HepG2 (cell line): ENCODE measurements around the gene SCAMP3. TPM values are rescaled to one million over a fixed set of nuclear protein-coding genes. Genes with fewer than 3 reads are reported as not detected.

Experiments used
- ELF4 ChIP-seq: sonication (generic); formaldehyde crosslinking; IDR thresholded peaks from 2 replicates; pipeline ENCODE4 v1.5.0; 2020; ENCODE audit warnings: missing genetic modification reagents, mild to moderate bottlenecking, moderate library complexity, borderline replicate concordance
- FOSL2 ChIP-seq: sonication (generic); formaldehyde crosslinking; IDR thresholded peaks from 2 replicates; pipeline ENCODE4 v1.4.0; 2020; ENCODE audit warnings: missing genetic modification reagents
- IKZF4 ChIP-seq: sonication (generic); formaldehyde crosslinking; IDR thresholded peaks from 2 replicates; pipeline ENCODE4 v1.5.1; 2020; ENCODE audit warnings: borderline replicate concordance, mild to moderate bottlenecking, low read depth, missing genetic modification reagents; ENCODE audit errors: not compliant biosample characterization
- ISX ChIP-seq: sonication (generic); formaldehyde crosslinking; conservative IDR thresholded peaks from 2 replicates; pipeline ENCODE4 v1.5.0; 2020; ENCODE audit warnings: missing genetic modification reagents
- MXI1 ChIP-seq: IDR thresholded peaks from 3 replicates; pipeline ENCODE4 v1.6.1; 2012; ENCODE audit warnings: low read depth, low read length, inconsistent platforms, borderline replicate concordance
- NFKBIZ ChIP-seq: IDR thresholded peaks from 2 replicates; pipeline ENCODE4 v1.6.1; 2018; ENCODE audit warnings: missing genetic modification reagents, missing compliant biosample characterization
- RFX1 ChIP-seq: fragments of 450-650 bp; IDR thresholded peaks from 2 replicates; pipeline ENCODE4 v1.6.1; 2017
- SALL1 ChIP-seq: sonication (generic); formaldehyde crosslinking; IDR thresholded peaks from 2 replicates; pipeline ENCODE4 v1.8.0; 2022; ENCODE audit warnings: mild to moderate bottlenecking, missing genetic modification reagents
- SUZ12 ChIP-seq: fragments of 150-350 bp; IDR thresholded peaks from 2 replicates; pipeline ENCODE4 v1.6.1; 2014; ENCODE audit warnings: low read depth, low read length
- ZBTB7B ChIP-seq: sonication (generic); formaldehyde crosslinking; IDR thresholded peaks from 2 replicates; pipeline ENCODE4 v1.4.0; 2020; ENCODE audit warnings: missing genetic modification reagents
- ZNF230 ChIP-seq: sonication (generic); formaldehyde crosslinking; IDR thresholded peaks from 2 replicates; pipeline ENCODE4 v1.4.0; 2020; ENCODE audit warnings: mild to moderate bottlenecking, missing genetic modification reagents
- ZNF564 ChIP-seq: sonication (generic); formaldehyde crosslinking; IDR thresholded peaks from 2 replicates; pipeline ENCODE4 v1.8.1; 2023; ENCODE audit warnings: mild to moderate bottlenecking, missing genetic modification reagents
- ZNF879 ChIP-seq: sonication (generic); formaldehyde crosslinking; IDR thresholded peaks from 2 replicates; pipeline ENCODE4 v1.8.1; 2023; ENCODE audit warnings: missing genetic modification reagents
- polyA plus RNA-seq, 8 experiments: library from polyadenylated mRNA; depleted of rRNA in 3 of 8; stranded (reverse) in 7 of 8; unstranded in 1 of 8; fragments of >200 nt; fragmentation: Illumina TruSeq in 4 of 8; extraction: Trizol in 4 of 8; gene quantifications; 2 replicates each; pipeline versions ENCODE4 v1.2.1 to v1.2.3, GENCODE V29; 2011 to 2016; ENCODE audit warnings: low read depth in 4 of 8, missing spikeins in 1 of 8, mixed read lengths in 1 of 8; ENCODE audit not compliant: insufficient read depth in 1 of 8
- total RNA-seq, 5 experiments: library from RNA; depleted of rRNA; stranded (reverse); fragments of >200 nt; fragmentation: Illumina TruSeq; extraction: Trizol; gene quantifications; 2 replicates each; pipeline ENCODE4 v1.2.3, GENCODE V29; 2016; ENCODE audit warnings: low read depth in 1 of 5
- TF ChIP-seq, protein P1 (sequence below): IDR thresholded peaks from 2 replicates; pipeline ENCODE4 v1.6.1; 2016; ENCODE audit warnings: low read depth, control low read depth
- TF ChIP-seq, protein P2 (sequence below): IDR thresholded peaks from 2 replicates; pipeline ENCODE4 v1.6.1; 2018; ENCODE audit warnings: missing genetic modification reagents, mild to moderate bottlenecking, missing compliant biosample characterization
- TF ChIP-seq, protein P3 (sequence below): sonication (generic); formaldehyde crosslinking; IDR thresholded peaks from 2 replicates; pipeline ENCODE4 v1.5.0; 2020; ENCODE audit warnings: mild to moderate bottlenecking, low read depth, missing genetic modification reagents, borderline replicate concordance
- TF ChIP-seq, protein P4 (sequence below): sonication (generic); formaldehyde crosslinking; IDR thresholded peaks from 2 replicates; pipeline ENCODE4 v1.4.0; 2020; ENCODE audit warnings: missing genetic modification reagents
- TF ChIP-seq, protein P5 (sequence below): IDR thresholded peaks from 2 replicates; pipeline ENCODE4 v1.6.1; 2016; ENCODE audit warnings: low read depth
- TF ChIP-seq, protein P6 (sequence below), 2 experiments: sonication (generic) in 1 of 2; formaldehyde crosslinking in 1 of 2; IDR thresholded peaks; 2 replicates each; pipeline versions ENCODE4 v1.4.0 to v1.6.1; 2018 to 2020; ENCODE audit warnings: missing genetic modification reagents in 2 of 2, borderline replicate concordance in 1 of 2, low read depth in 1 of 2, mild to moderate bottlenecking in 1 of 2, missing biosample characterization in 1 of 2

The SCAMP3 gene
- total and polyA plus RNA-seq, 2 of the 13 experiments (the other 11 are each of a cell fraction or from before 2014, with no cell fraction given): 46.8 to 83.3 TPM

DNA sequence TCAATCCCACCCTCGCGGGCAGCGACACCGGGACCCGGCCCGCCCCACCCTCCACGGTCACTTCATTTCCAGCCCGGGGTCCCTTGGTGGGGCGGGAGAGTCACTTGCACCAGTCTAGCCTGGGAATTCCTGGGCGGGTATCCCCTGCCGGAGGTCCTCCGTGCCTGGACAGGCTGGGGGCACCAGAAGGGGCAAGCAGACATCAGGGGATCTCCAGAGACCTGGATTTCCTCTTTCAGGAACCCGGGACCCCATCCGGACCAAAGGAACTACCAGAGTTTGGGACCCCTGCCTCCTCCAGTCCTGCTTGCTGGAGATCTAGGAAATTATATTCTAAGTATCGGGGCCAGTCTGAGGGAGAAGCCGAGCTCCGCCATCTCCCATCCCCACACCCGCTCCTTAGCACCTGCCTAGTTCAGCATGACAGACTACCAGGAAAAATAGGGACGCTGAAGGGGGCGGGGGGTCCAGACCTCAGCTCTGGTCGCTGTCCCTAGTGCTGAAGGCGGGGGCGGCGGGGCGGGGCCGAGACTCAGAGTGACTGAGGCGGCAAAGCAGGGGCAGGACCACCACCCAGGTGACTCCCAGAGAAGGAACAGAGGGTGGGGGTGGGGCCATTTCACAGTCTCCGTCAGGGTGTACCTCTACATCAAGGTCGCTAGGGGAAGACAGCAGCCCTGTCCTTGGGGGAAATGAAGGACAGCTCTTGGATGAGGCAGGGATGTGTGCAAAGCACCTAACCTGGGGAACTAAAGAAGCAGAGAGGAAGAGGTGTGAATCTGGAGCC, 15.9 kb upstream of the SCAMP3 start (continued):
- TF ChIP-seq MXI1: peak; percentile 38; the same call in 1 of the 3 replicates
- TF ChIP-seq ZNF879 (CRISPR knock-in tag): peak; percentile 74; the same call in 1 of the 2 replicates
- TF ChIP-seq RFX1: no peak
- TF ChIP-seq, protein P1, sequence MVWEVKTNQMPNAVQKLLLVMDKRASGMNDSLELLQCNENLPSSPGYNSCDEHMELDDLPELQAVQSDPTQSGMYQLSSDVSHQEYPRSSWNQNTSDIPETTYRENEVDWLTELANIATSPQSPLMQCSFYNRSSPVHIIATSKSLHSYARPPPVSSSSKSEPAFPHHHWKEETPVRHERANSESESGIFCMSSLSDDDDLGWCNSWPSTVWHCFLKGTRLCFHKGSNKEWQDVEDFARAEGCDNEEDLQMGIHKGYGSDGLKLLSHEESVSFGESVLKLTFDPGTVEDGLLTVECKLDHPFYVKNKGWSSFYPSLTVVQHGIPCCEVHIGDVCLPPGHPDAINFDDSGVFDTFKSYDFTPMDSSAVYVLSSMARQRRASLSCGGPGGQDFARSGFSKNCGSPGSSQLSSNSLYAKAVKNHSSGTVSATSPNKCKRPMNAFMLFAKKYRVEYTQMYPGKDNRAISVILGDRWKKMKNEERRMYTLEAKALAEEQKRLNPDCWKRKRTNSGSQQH: peak; percentile 85; the same call in 1 of the 2 replicates
- no peak for TF ChIP-seq NFKBIZ (CRISPR knock-in tag)
- no peak for TF ChIP-seq ZNF564 (CRISPR knock-in tag)
- TF ChIP-seq, protein P2, sequence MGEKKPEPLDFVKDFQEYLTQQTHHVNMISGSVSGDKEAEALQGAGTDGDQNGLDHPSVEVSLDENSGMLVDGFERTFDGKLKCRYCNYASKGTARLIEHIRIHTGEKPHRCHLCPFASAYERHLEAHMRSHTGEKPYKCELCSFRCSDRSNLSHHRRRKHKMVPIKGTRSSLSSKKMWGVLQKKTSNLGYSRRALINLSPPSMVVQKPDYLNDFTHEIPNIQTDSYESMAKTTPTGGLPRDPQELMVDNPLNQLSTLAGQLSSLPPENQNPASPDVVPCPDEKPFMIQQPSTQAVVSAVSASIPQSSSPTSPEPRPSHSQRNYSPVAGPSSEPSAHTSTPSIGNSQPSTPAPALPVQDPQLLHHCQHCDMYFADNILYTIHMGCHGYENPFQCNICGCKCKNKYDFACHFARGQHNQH (CRISPR knock-in tag): no peak
- TF ChIP-seq, protein P3, sequence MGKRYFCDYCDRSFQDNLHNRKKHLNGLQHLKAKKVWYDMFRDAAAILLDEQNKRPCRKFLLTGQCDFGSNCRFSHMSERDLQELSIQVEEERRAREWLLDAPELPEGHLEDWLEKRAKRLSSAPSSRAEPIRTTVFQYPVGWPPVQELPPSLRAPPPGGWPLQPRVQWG (CRISPR knock-in tag): no peak
- no peak for TF ChIP-seq ISX
- TF ChIP-seq ELF4 (CRISPR knock-in tag): no peak
- TF ChIP-seq, protein P4, sequence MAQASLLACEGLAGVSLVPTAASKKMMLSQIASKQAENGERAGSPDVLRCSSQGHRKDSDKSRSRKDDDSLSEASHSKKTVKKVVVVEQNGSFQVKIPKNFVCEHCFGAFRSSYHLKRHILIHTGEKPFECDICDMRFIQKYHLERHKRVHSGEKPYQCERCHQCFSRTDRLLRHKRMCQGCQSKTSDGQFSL: no peak
- peak; percentile 14; the same call in 1 of the 2 replicates for TF ChIP-seq ZNF230 (CRISPR knock-in tag)
- TF ChIP-seq SUZ12: no peak
- peak; percentile 5; the same call in 1 of the 2 replicates for TF ChIP-seq FOSL2 (CRISPR knock-in tag)
- TF ChIP-seq, protein P5, sequence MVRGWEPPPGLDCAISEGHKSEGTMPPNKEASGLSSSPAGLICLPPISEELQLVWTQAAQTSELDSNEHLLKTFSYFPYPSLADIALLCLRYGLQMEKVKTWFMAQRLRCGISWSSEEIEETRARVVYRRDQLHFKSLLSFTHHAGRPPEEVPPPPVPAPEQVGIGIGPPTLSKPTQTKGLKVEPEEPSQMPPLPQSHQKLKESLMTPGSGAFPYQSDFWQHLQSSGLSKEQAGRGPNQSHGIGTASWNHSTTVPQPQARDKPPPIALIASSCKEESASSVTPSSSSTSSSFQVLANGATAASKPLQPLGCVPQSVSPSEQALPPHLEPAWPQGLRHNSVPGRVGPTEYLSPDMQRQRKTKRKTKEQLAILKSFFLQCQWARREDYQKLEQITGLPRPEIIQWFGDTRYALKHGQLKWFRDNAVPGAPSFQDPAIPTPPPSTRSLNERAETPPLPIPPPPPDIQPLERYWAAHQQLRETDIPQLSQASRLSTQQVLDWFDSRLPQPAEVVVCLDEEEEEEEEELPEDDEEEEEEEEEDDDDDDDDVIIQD (CRISPR knock-in tag): 0 out of 2 replicates have a peak, but pooled peaks have one; percentile 35
- peak; percentile 24; the same call in 1 of the 2 replicates for TF ChIP-seq ZBTB7B (CRISPR knock-in tag)
- TF ChIP-seq SALL1 (CRISPR knock-in tag): peak; percentile 67; the same call in 1 of the 2 replicates
- TF ChIP-seq IKZF4 (CRISPR knock-in tag): peak; percentile 38
- TF ChIP-seq, protein P6, sequence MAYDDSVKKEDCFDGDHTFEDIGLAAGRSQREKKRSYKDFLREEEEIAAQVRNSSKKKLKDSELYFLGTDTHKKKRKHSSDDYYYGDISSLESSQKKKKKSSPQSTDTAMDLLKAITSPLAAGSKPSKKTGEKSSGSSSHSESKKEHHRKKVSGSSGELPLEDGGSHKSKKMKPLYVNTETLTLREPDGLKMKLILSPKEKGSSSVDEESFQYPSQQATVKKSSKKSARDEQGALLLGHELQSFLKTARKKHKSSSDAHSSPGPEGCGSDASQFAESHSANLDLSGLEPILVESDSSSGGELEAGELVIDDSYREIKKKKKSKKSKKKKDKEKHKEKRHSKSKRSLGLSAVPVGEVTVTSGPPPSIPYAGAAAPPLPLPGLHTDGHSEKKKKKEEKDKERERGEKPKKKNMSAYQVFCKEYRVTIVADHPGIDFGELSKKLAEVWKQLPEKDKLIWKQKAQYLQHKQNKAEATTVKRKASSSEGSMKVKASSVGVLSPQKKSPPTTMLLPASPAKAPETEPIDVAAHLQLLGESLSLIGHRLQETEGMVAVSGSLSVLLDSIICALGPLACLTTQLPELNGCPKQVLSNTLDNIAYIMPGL (CRISPR knock-in tag; IDR thresholded peaks at IDR 0.05; ENCODE audit: borderline replicate concordance in 1 of 2, low read depth in 1 of 2): no peak
